HG02798 (cell line): ENCODE measurements around the gene CARD11.

Experiments
- ATAC-seq: cut with Tn5 transposase; IDR thresholded peaks from one replicate; pipeline ENCODE4 v1.9.1; 2021; ENCODE audit warnings: mild to moderate bottlenecking; ENCODE audit not compliant: unreplicated experiment, poor library complexity

CARD11 gene

DNA sequence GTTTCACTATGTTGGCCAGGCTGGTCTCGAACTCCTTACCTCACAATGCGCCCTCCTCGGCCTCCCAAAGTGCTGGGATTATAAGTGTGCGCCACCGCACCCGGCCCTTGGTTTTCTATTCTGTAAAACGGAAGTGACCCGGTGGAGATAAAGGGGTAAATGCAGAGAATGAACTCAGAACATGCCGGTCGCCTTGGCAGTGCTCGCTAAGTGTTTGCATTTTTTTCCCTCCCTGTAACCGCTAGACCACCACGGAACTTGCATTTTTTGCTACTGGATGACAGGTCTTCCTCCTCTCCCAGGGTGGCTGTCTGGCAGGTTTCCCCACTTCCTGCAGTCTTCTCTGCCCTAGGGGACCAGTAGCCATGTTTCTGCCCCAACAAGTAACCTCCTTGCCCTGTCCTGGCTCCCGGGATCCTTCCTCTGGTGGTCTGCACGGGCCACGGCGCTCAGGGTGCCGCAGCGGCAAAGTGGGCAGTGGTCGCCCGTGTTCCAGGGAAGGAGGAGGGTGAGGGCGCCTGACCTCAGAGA is 180.8 kb downstream of the CARD11 start:
- no peak for ATAC-seq

DNA sequence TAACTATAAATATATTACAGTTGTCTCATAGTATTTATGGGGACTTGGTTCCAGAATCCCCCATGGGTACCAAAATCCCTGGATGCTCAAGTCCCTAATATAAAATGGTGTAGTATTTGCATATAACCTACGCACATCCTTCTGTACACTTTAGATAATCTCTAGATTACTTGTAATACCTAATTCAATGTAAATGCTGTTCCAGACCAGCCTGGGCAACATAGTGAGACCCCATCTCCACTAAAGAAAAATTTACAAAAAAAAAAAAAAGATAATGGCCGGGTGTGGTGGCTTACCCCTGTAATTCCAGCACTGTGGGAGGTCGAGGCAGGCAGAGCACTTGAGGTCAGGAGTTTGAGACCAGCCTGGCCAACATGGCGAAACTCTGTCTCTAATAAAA is 182.2 kb downstream of the CARD11 start:
- ATAC-seq = no peak

DNA sequence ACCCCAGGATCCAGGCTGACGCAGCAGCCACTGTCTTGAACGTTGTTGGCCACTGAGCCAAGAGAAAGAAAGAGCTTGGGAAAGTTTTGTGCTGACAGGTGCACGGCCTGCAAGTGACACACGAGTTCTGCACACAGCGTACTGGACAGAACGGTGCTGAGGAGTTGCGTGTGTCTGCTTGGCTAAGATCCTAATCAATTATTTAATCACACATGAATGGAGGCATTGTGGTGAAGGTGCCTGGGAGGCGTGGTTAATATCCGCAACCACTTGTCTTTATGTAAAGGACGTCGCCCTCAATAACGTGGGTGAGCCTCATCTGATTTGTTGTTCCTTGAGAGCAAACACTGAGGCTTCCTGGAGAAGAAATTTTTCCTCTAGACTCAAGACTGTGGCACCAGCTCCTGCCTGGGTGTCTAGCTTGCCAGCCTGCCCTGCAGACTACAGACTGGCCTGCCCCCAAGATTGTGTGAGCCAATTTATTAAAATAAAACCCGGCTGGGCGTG is 183.0 kb downstream of the CARD11 start:
- no peak for ATAC-seq

DNA sequence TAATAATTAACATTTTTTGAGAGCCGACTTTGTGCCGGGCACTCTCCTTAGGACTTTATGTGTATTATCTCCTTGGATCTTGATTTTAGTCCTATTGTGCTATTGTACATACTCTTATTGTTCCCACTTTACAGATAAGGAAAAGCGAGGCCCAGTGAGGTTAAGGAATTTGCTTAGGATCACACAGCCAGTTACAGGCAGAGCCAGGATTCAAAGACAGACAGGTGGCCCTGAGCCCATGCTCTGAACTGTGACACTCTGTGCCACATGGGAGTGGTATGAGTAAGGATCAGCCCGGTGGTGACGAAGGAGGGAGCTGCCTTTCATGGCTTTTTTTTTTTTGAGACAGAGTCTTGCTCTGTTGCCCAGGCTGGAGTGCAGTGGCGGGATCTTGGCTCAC is 183.7 kb downstream of the CARD11 start:
- ATAC-seq = no peak

DNA sequence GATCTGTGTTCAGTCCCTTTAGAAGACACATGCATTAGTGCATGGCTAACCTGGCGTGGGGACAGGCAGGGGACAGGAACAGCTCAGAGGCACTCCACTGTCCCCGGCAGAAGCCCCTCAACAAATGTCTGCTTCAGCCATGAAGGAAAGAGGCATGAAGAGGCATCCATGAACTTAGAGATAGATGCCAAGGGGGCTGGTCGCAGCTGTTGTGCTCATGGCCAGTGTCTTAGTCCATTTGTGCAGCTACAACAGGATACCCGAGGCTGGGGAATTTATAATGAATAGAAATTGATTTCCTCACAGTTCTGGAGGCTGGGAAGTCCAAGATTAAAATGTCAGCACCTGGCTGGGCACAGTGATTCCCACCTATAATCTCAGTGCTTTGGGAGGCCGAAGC is 185.0 kb downstream of the CARD11 start:
- ATAC-seq = no peak

DNA sequence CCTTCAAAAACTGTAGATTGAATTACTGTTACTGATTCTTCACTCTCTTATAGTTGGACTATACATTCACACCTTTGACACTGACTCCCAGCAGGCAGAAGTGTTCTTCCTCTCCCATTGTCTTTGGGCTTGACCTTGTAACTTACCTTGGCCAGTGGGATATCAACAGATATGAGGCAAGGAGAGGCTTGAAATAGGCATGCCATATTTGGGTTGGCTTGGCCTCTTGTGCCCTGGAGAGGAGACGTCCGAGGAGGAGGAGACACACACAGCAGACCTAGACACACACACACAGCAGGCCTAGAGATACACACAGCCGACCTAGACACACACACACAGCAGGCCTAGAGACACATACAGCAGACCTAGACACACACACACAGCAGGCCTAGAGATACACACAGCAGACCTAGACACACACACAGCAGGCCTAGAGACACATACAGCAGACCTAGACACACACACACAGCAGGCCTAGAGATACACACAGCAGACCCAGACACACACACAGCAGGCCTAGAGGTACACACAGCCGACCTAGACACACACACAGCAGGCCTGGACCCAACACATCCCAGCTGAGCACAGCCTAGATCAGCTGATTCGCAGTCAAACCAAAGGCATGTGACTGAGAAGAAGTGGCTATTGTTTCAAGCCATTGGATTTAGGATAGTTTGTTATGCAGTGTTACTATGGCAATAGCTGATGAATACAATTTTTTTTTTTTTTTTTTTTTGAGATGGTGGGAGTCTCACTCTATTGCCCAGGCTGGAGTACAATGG is 187.1 kb downstream of the CARD11 start:
- ATAC-seq = no peak
